GM23248 (cell line): ENCODE results near the gene RXRA. TPM values are rescaled to one million over a fixed set of nuclear protein-coding genes. Genes with fewer than 3 reads are reported as not detected.

Source experiments
- DNase-seq: peaks from one replicate; pipeline ENCODE4 v3.0.0-alpha.2; 2015
- H2AFZ ChIP-seq: fragments of 200-600 bp; sonication (generic); 2 replicates; pipeline ENCODE4 v1.6.1; 2016; ENCODE audit warnings: antibody characterized with exemption
- H3F3A ChIP-seq: fragments of 200-600 bp; sonication (generic); 2 replicates; pipeline ENCODE4 v1.6.1; 2016; ENCODE audit warnings: mild to moderate bottlenecking, antibody characterized with exemption, mixed run types; ENCODE audit not compliant: insufficient read depth
- H3K27ac ChIP-seq: fragments of 200-600 bp; sonication (generic); 2 replicates; pipeline ENCODE4 v1.5.1; 2016; ENCODE audit warnings: mild to moderate bottlenecking
- H3K27me3 ChIP-seq: fragments of 200-600 bp; sonication (generic); replicated peaks from 2 replicates; pipeline ENCODE4 v1.6.1; 2016; ENCODE audit warnings: mild to moderate bottlenecking; ENCODE audit not compliant: insufficient read depth
- H3K36me3 ChIP-seq: fragments of 200-600 bp; sonication (generic); 2 replicates; pipeline ENCODE4 v1.6.1; 2016; ENCODE audit warnings: low read depth, mild to moderate bottlenecking
- H3K4me1 ChIP-seq: fragments of 200-600 bp; sonication (generic); 2 replicates; pipeline ENCODE4 v1.6.1; 2016; ENCODE audit warnings: mild to moderate bottlenecking; ENCODE audit not compliant: insufficient read depth
- H3K4me2 ChIP-seq: fragments of 200-600 bp; sonication (generic); one replicate; pipeline ENCODE4 v1.6.1; 2016; ENCODE audit warnings: mild to moderate bottlenecking; ENCODE audit not compliant: unreplicated experiment
- H3K4me3 ChIP-seq: fragments of 200-600 bp; sonication (generic); 2 replicates; pipeline ENCODE4 v1.5.1; 2016; ENCODE audit warnings: mild to moderate bottlenecking
- H3K79me2 ChIP-seq: fragments of 200-600 bp; sonication (generic); 2 replicates; pipeline ENCODE4 v1.6.1; 2016; ENCODE audit warnings: mild to moderate bottlenecking; ENCODE audit not compliant: insufficient read depth
- H3K9ac ChIP-seq: fragments of 200-600 bp; sonication (generic); 2 replicates; pipeline ENCODE4 v1.6.1; 2016; ENCODE audit warnings: mild to moderate bottlenecking
- H3K9me2 ChIP-seq: fragments of 200-600 bp; sonication (generic); 2 replicates; pipeline ENCODE4 v1.6.1; 2016; ENCODE audit warnings: mixed run types, mild to moderate bottlenecking, moderate library complexity; ENCODE audit not compliant: insufficient read depth
- H3K9me3 ChIP-seq: fragments of 200-600 bp; sonication (generic); one replicate; pipeline ENCODE4 v1.6.1; 2017; ENCODE audit warnings: low read depth
- H4K20me1 ChIP-seq: fragments of 200-600 bp; sonication (generic); 2 replicates; pipeline ENCODE4 v1.6.0; 2016; ENCODE audit not compliant: insufficient read depth
- EZH2 ChIP-seq: fragments of 200-600 bp; sonication (generic); IDR thresholded peaks from 2 replicates; pipeline ENCODE4 v1.6.1; 2018; ENCODE audit warnings: antibody characterized with exemption, mild to moderate bottlenecking; ENCODE audit not compliant: insufficient read depth, poor library complexity, severe bottlenecking
- EZH2phosphoT487 ChIP-seq: fragments of 200-600 bp; sonication (generic); IDR thresholded peaks from 2 replicates; pipeline ENCODE4 v1.6.1; 2018; ENCODE audit warnings: antibody characterized with exemption, moderate library complexity, mild to moderate bottlenecking, low read depth; ENCODE audit not compliant: insufficient read depth
- WGBS, 2 experiments: methylation state at CpG; one replicate each; pipeline ENCODE4 v1.1.6; 2015 to 2017; ENCODE audit warnings: low lambda C conversion rate in 2 of 2, low coverage in 1 of 2; ENCODE audit errors: missing lambda C conversion rate in 2 of 2; 5-methylcytosine and 5-hydroxymethylcytosine counted together
- in situ Hi-C: fragments of 300-500 bp; cut with MboI; formaldehyde crosslinking; loops from 2 replicates; pipeline ENCODE4 v1.15.0; 2020
- polyA plus RNA-seq: library from polyadenylated mRNA; unstranded; fragments of >200 nt; fragmentation: Nextera tagmentation; extraction: Ambion mirVana; gene quantifications from 2 replicates; pipeline ENCODE4 v1.2.1, GENCODE V29; 2016
- total RNA-seq: library from RNA; depleted of rRNA; stranded (reverse); fragments of >200 nt; shearing (Covaris generic); gene quantifications from 2 replicates; pipeline ENCODE4 v1.2.3, GENCODE V29; 2014

Gene RXRA
- total and polyA plus RNA-seq, 2 experiments from 2014 or later = 3.9 to 34.8 TPM

DNA sequence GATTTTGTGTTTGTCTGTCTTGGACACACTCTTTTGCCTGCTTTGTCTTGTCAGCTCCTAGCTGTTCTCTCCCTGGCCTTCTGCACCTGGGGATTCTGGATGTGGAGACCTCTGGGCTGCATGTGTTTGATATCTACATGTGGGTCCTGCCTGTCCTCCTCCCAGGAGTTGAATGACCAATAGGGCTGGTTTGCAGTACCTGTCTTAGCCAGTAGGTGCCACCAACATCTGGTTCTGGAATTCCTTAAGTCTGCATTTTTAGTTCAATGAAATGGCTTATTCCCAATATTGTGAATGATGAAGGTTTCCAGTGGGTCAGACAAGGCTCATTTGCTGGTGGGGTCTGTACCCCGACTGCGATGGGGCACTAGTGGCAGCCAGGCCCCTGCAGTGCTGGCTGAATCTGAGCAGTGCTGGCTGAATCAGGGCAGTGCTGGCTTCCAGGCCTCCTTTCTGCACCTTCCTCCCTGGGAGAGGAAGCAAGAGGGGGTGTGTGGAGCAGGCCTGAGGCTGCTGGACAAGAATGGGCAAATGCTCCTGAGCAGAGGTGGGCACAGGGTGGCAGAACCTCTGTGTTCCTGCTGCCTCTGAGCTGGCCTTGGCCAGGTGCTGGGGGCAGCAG lies 73.3 kb downstream of the RXRA start:
- no peak overlapping the region for H2AFZ ChIP-seq
- no peaks in the 10 kb centered on the region for H3F3A ChIP-seq
- no peaks in the 10 kb centered on the region for H3K9me2 ChIP-seq
- peak; percentile 50 for DNase-seq
- H3K4me1 ChIP-seq = peaks cover 26% of the 10 kb centered on the region
- in situ Hi-C loops = no loop called here
- no peak overlapping the region for H3K4me2 ChIP-seq
- peaks cover 93% of the 10 kb centered on the region for H3K79me2 ChIP-seq
- no peak overlapping the region for H3K27ac ChIP-seq
- H4K20me1 ChIP-seq = 0 out of 2 replicates have a peak, but pooled peaks cover 4% of the 10 kb centered on the region
- no peak for TF ChIP-seq EZH2phosphoT487
- H3K9me3 ChIP-seq = no peaks in the 10 kb centered on the region
- no peaks in the 10 kb centered on the region for H3K27me3 ChIP-seq
- no peaks in the 10 kb centered on the region for H3K36me3 ChIP-seq
- H3K9ac ChIP-seq = no peak overlapping the region
- WGBS, 2 experiments = 89 to 96% methylated on average over 2 of the region's 2 CpGs
- no peak overlapping the region for H3K4me3 ChIP-seq

- H3K36me3 ChIP-seq = no peaks in the 10 kb centered on the region
- in situ Hi-C loops = no loop called here
- no peak overlapping the region for H3K4me3 ChIP-seq
- H3K27ac ChIP-seq = no peak overlapping the region
- no peaks in the 10 kb centered on the region for H3F3A ChIP-seq
- no peaks in the 10 kb centered on the region for H3K9me2 ChIP-seq
- H3K9me3 ChIP-seq = no peaks in the 10 kb centered on the region
- no peak overlapping the region for H3K9ac ChIP-seq
- peaks cover 28% of the 10 kb centered on the region for H3K4me1 ChIP-seq
- no peaks in the 10 kb centered on the region for H3K27me3 ChIP-seq
- no peak overlapping the region for H3K4me2 ChIP-seq
- TF ChIP-seq EZH2phosphoT487 (no peak), EZH2 (no peak)
- H2AFZ ChIP-seq = no peak overlapping the region
- H3K79me2 ChIP-seq = peaks cover 93% of the 10 kb centered on the region
- 0 out of 2 replicates have a peak, but pooled peaks cover 4% of the 10 kb centered on the region for H4K20me1 ChIP-seq
- no peak for DNase-seq
- 92 to 94% methylated on average over 8 to 9 of the region's 10 CpGs for WGBS, 2 experiments
These were observed 74.0 kb downstream of the RXRA start for GRCh38 chr9:134400283-134400682.

- DNase-seq = no peak
- WGBS, 2 experiments = 91 to 92% methylated on average over 19 of the region's 19 CpGs
- Histone ChIP-seq H3K9me2 (no peaks in the 10 kb centered on the region), H3K27ac (no peak overlapping the region), H3K9ac (no peak overlapping the region), H2AFZ (no peak overlapping the region), H3K4me1 (peaks cover 32% of the 10 kb centered on the region), H3K36me3 (no peaks in the 10 kb centered on the region), H4K20me1 (0 out of 2 replicates have a peak, but pooled peaks cover 4% of the 10 kb centered on the region), H3K27me3 (no peaks in the 10 kb centered on the region), H3K9me3 (no peaks in the 10 kb centered on the region), H3K79me2 (peaks cover 93% of the 10 kb centered on the region), H3K4me3 (no peak overlapping the region), H3K4me2 (no peak overlapping the region), H3F3A (no peaks in the 10 kb centered on the region)
- TF ChIP-seq EZH2 = no peak
- no peak for TF ChIP-seq EZH2phosphoT487
- in situ Hi-C loops = no loop called here
These were observed 75.1 kb downstream of the RXRA start for GRCh38 chr9:134401391-134401790.

DNA sequence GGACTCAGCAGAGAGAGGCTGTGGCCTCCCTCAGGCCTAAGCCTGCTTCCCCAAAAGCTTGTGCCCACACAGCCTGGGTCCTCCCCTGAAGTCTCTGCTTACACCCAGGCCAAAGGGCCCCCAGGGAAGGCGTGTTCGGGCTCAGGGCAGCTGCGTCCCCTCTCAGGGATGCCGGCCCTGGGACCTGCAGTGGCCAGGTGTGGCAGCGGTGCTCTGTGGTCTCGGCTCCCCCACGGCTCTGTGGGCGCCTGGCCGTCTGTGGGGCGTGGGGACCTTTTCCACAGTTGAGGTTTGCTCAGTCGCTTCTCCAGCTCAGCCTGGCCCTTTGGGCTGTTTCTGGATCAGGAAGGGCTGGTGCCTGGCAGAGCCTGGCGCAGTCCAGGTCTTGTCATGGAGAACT lies 75.9 kb downstream of the RXRA start:
- no peak overlapping the region for H3K4me2 ChIP-seq
- no peak overlapping the region for H2AFZ ChIP-seq
- H3K36me3 ChIP-seq = no peaks in the 10 kb centered on the region
- no peak overlapping the region for H3K27ac ChIP-seq
- TF ChIP-seq EZH2phosphoT487 (no peak), EZH2 (no peak)
- no peak for DNase-seq
- H3K4me3 ChIP-seq = no peak overlapping the region
- H3K4me1 ChIP-seq = peaks cover 33% of the 10 kb centered on the region
- H3K9me3 ChIP-seq = no peaks in the 10 kb centered on the region
- 86 to 87% methylated on average over 11 to 12 of the region's 12 CpGs for WGBS, 2 experiments
- no peak overlapping the region for H3K9ac ChIP-seq
- H3F3A ChIP-seq = peaks cover 7% of the 10 kb centered on the region
- in situ Hi-C loops = no loop called here
- peaks cover 87% of the 10 kb centered on the region for H3K79me2 ChIP-seq
- H3K9me2 ChIP-seq = no peaks in the 10 kb centered on the region
- no peaks in the 10 kb centered on the region for H3K27me3 ChIP-seq
- 0 out of 2 replicates have a peak, but pooled peaks cover 4% of the 10 kb centered on the region for H4K20me1 ChIP-seq
